Ammon's horn (tissue), 1 donor: Measurements from ENCODE around the gene COX5A.

Experiments used
- DNase-seq: peaks from one replicate; pipeline ENCODE4 v3.0.0-alpha.2; 2016; ENCODE audit warnings: low spot score

COX5A gene

GRCh38 chr15:74937590-74938371 is at the start of gene COX5A:
COX5A (minus strand) TSS chr15:74938073; CDS start chr15:74938014, 59 bp downstream.
- peak; percentile 97 for DNase-seq

GRCh38 chr15:74983725-74984231 is 45.9 kb upstream of the COX5A start:
- DNase-seq, result no peak

- DNase-seq, result no peak
Measured at GRCh38 chr15:74982183-74982582, 44.3 kb upstream of the COX5A start.

- peak; percentile 39 for DNase-seq
Measured at GRCh38 chr15:74978503-74978902, 40.6 kb upstream of the COX5A start.

- no peak for DNase-seq
Measured at GRCh38 chr15:74978077-74978476, 40.2 kb upstream of the COX5A start.

- no peak for DNase-seq
Measured at GRCh38 chr15:74977599-74977998, 39.7 kb upstream of the COX5A start.

- no peak for DNase-seq
Measured at GRCh38 chr15:74976159-74976558, 38.3 kb upstream of the COX5A start.

- DNase-seq, result no peak
Measured at GRCh38 chr15:74967670-74968069, 29.8 kb upstream of the COX5A start.

- DNase-seq, result no peak
Measured at GRCh38 chr15:74964794-74965193, 26.9 kb upstream of the COX5A start.

GRCh38 chr15:74963213-74963612 is 25.3 kb upstream of the COX5A start:
- DNase-seq, result no peak

- no peak for DNase-seq
Measured at GRCh38 chr15:74962671-74963070, 24.8 kb upstream of the COX5A start.

GRCh38 chr15:74962219-74962618 is 24.3 kb upstream of the COX5A start:
- no peak for DNase-seq

- DNase-seq, result no peak
Measured at GRCh38 chr15:74961616-74962015, 23.7 kb upstream of the COX5A start.

- no peak for DNase-seq
Measured at GRCh38 chr15:74960995-74961588, 23.2 kb upstream of the COX5A start.

GRCh38 chr15:74960286-74960685 is 22.4 kb upstream of the COX5A start:
- no peak for DNase-seq

- DNase-seq, result no peak
Measured at GRCh38 chr15:74959586-74959939, 21.7 kb upstream of the COX5A start.

- no peak for DNase-seq
Measured at GRCh38 chr15:74958908-74959585, 21.2 kb upstream of the COX5A start.

GRCh38 chr15:74958320-74958907 is 20.5 kb upstream of the COX5A start:
- DNase-seq, result no peak

GRCh38 chr15:74957476-74958035 is 19.7 kb upstream of the COX5A start:
- DNase-seq, result no peak

- peak; percentile 64 for DNase-seq
Measured at GRCh38 chr15:74956648-74957475, 19.0 kb upstream of the COX5A start, which contains the start of gene RPP25. RPP25 (minus strand) TSS chr15:74956772; CDS start chr15:74956583, 189 bp downstream.
